Skin of body (tissue), 2 donors: Measurements from ENCODE around the gene SEL1L3. TPM values are rescaled to one million over a fixed set of nuclear protein-coding genes. Genes with fewer than 3 reads are reported as not detected.
A peak's percentile ranks its signal among the peaks of the same experiment; 100 is the strongest.

Source experiments
- DNase-seq: peaks from one replicate; lab custom pipeline; 2025; lab: John Stamatoyannopoulos, UW
- total RNA-seq: library from RNA; depleted of rRNA; stranded (reverse); fragments of >200 nt; gene quantifications from one replicate; pipeline ENCODE4 v1.2.3, GENCODE V29; 2014

SEL1L3 gene
- total RNA-seq, 1 donor from 2014 or later: 13.0 TPM

GRCh38 chr4:25755911-25756310, 106.9 kb downstream of the SEL1L3 start:
- no peak for DNase-seq

GRCh38 chr4:25753239-25753638, 109.5 kb downstream of the SEL1L3 start:
- no peak for DNase-seq

GRCh38 chr4:25750874-25751273, 111.9 kb downstream of the SEL1L3 start:
- no peak for DNase-seq

GRCh38 chr4:25749150-25749794, 113.5 kb downstream of the SEL1L3 start:
- DNase-seq: no peak

GRCh38 chr4:25743971-25744370, 118.8 kb downstream of the SEL1L3 start:
- no peak for DNase-seq

- DNase-seq: no peak
Observed at GRCh38 chr4:25729564-25729963, 133.2 kb downstream of the SEL1L3 start.

GRCh38 chr4:25728886-25729285, 133.9 kb downstream of the SEL1L3 start:
- no peak for DNase-seq

GRCh38 chr4:25727711-25728493, 134.9 kb downstream of the SEL1L3 start:
- DNase-seq: no peak

GRCh38 chr4:25725870-25726269, 136.9 kb downstream of the SEL1L3 start:
- DNase-seq: no peak

- no peak for DNase-seq
Observed at GRCh38 chr4:25723409-25723808, 139.4 kb downstream of the SEL1L3 start.

- no peak for DNase-seq
Observed at GRCh38 chr4:25722964-25723363, 139.8 kb downstream of the SEL1L3 start.

GRCh38 chr4:25713812-25714211, 149.0 kb downstream of the SEL1L3 start:
- DNase-seq: no peak

- no peak for DNase-seq
Observed at GRCh38 chr4:25712611-25713010, 150.2 kb downstream of the SEL1L3 start.

GRCh38 chr4:25710637-25711036, 152.2 kb downstream of the SEL1L3 start:
- DNase-seq: no peak

GRCh38 chr4:25704516-25704915, 158.3 kb downstream of the SEL1L3 start:
- no peak for DNase-seq

GRCh38 chr4:25703731-25704388, 158.9 kb downstream of the SEL1L3 start:
- DNase-seq: no peak

- peak; percentile 37 for DNase-seq
Observed at GRCh38 chr4:25702848-25703247, 159.9 kb downstream of the SEL1L3 start.

- no peak for DNase-seq
Observed at GRCh38 chr4:25700661-25701060, 162.1 kb downstream of the SEL1L3 start.

- DNase-seq: no peak
Observed at GRCh38 chr4:25697516-25697915, 165.3 kb downstream of the SEL1L3 start.
